ENCODE measurements around the gene TMEM178B. TPM values are rescaled to one million over a fixed set of nuclear protein-coding genes. Genes with fewer than 3 reads are reported as not detected.

The TMEM178B gene
- total and polyA plus RNA-seq, 7 donors = 0.16 to 4.7 (median 1.4) TPM; not detected in 2

DNA sequence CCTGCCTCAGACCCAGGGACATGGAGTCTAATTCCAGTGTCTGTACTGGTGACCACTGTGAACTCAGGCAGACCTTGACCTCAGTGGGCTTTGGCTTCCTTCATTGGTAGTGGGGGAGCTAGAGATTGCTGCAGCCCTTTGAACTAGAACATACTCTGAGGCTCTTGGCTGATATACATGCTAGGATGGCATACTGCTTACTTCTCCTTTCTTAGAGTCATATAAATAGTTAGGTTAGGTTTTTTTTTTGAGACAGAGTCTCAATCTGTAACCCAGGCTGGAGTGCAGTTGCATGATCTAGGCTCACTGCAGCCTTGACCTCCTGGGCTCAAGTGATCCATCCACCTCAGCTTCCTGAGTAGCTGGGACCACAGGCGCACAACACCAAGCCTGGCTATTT is 49.7 kb downstream of the TMEM178B start:
- Histone ChIP-seq H3K4me1 (no peaks in the 10 kb centered on the region), H3K27me3 (no peaks in the 10 kb centered on the region), H3K36me3 (no peaks in the 10 kb centered on the region), H3K9me3 (no peaks in the 10 kb centered on the region), H3K4me3 (no peak overlapping the region), H3K27ac (no peak overlapping the region)
- no peak for DNase-seq
- intact Hi-C loops (cut with DNase I) = no loop called here
- TF ChIP-seq, protein P1, sequence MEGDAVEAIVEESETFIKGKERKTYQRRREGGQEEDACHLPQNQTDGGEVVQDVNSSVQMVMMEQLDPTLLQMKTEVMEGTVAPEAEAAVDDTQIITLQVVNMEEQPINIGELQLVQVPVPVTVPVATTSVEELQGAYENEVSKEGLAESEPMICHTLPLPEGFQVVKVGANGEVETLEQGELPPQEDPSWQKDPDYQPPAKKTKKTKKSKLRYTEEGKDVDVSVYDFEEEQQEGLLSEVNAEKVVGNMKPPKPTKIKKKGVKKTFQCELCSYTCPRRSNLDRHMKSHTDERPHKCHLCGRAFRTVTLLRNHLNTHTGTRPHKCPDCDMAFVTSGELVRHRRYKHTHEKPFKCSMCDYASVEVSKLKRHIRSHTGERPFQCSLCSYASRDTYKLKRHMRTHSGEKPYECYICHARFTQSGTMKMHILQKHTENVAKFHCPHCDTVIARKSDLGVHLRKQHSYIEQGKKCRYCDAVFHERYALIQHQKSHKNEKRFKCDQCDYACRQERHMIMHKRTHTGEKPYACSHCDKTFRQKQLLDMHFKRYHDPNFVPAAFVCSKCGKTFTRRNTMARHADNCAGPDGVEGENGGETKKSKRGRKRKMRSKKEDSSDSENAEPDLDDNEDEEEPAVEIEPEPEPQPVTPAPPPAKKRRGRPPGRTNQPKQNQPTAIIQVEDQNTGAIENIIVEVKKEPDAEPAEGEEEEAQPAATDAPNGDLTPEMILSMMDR (IDR thresholded peaks at IDR 0.05) = no peak
- TF ChIP-seq EP300 (IDR thresholded peaks at IDR 0.05) = no peak
- no peak for TF ChIP-seq POLR2AphosphoS5 (IDR thresholded peaks at IDR 0.05)
- TF ChIP-seq POLR2A (IDR thresholded peaks at IDR 0.05) = no peak
- 96% methylated on average over 1 of the region's 1 CpG for WGBS, 2 donors

DNA sequence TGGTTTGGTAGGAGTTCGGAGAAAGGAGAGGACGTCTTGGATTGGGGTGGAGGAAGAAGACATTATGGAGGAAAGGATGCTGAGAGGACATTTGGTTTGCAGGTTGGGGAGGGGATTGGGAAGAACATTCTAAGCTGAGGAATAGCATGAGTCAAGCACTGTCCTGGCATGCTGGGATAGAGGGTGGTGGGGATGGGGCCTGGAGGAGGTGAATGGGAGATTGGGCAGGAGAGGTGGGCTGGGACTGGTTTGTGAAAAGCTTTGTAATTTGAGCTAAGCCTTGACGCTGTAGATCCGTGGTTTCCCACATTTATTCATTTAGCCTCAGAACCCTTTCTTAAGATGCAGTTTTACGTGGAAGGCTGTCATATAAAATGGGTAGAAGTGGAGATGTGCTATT is 52.2 kb downstream of the TMEM178B start:
- H3K27ac ChIP-seq = no peak overlapping the region
- WGBS, 2 donors = 60 to 72% methylated on average over 5 of the region's 5 CpGs
- intact Hi-C loops (cut with DNase I) = no loop called here
- no peaks in the 10 kb centered on the region for H3K27me3 ChIP-seq
- no peaks in the 10 kb centered on the region for H3K36me3 ChIP-seq
- DNase-seq = no peak
- H3K4me3 ChIP-seq = no peak overlapping the region
- no peaks in the 10 kb centered on the region for H3K9me3 ChIP-seq
- H3K4me1 ChIP-seq = no peaks in the 10 kb centered on the region
- TF ChIP-seq POLR2A (IDR thresholded peaks at IDR 0.05) = no peak
- TF ChIP-seq POLR2AphosphoS5 (IDR thresholded peaks at IDR 0.05) = no peak
- no peak for TF ChIP-seq EP300 (IDR thresholded peaks at IDR 0.05)
- TF ChIP-seq, protein P1 (IDR thresholded peaks at IDR 0.05) = no peak

DNA sequence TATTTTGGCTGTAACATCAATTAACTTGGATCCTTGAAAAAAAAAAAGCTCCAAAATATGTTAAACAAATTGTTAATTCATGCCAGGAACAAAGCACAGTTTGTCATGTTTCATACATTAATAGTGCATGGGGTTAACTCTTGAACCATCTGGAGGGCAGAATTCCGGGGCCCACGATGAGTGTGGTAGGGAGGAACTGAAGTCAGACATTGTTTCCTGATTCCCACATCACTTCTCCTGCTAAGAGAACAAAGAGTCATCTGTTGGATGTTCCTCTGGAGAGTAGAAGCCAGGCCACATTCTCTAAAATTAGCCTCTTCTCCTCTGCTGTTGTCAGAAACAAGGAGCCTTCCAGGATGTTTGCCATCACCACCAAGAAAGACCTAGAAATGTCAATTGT is 54.6 kb downstream of the TMEM178B start:
- intact Hi-C loops (cut with DNase I) = no loop called here
- H3K4me1 ChIP-seq = no peaks in the 10 kb centered on the region
- no peak overlapping the region for H3K4me3 ChIP-seq
- WGBS, 2 donors = 41 to 75% methylated on average over 2 of the region's 2 CpGs
- no peaks in the 10 kb centered on the region for H3K27me3 ChIP-seq
- TF ChIP-seq EP300 (IDR thresholded peaks at IDR 0.05) = no peak
- TF ChIP-seq, protein P1 (IDR thresholded peaks at IDR 0.05) = no peak
- no peak for TF ChIP-seq POLR2AphosphoS5 (IDR thresholded peaks at IDR 0.05)
- TF ChIP-seq POLR2A (IDR thresholded peaks at IDR 0.05) = no peak
- peaks cover 0 to 3% (median 0%) of the 10 kb centered on the region in 4 donors for H3K9me3 ChIP-seq
- H3K27ac ChIP-seq = no peak overlapping the region
- no peaks in the 10 kb centered on the region for H3K36me3 ChIP-seq
- DNase-seq = no peak

DNA sequence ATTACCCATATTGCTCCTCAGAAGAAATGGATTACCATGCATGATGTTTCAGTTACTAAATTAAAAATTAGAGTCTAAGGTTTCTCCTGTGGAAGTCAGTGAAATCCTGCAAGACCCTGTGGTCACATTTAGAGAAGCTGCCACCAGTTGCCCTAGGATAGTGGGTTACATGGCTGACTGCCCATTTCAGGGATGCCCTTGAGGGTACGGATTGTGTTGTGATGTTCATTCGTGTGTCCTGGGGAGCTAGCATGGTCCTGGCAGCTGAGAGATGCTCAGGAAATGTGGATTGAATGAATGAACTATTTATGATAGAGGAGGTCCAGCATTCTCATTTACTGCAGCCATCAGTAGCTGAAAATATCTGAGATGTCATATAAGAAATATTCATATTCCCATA is 55.1 kb downstream of the TMEM178B start:
- Histone ChIP-seq H3K36me3 (no peaks in the 10 kb centered on the region), H3K27ac (no peak overlapping the region), H3K27me3 (no peaks in the 10 kb centered on the region), H3K4me3 (no peak overlapping the region), H3K9me3 (peaks cover 0 to 3% (median 0%) of the 10 kb centered on the region in 4 donors), H3K4me1 (no peaks in the 10 kb centered on the region)
- no peak for DNase-seq
- 75% methylated on average over 2 of the region's 2 CpGs for WGBS, 2 donors
- no peak for TF ChIP-seq EP300 (IDR thresholded peaks at IDR 0.05)
- no peak for TF ChIP-seq POLR2A (IDR thresholded peaks at IDR 0.05)
- TF ChIP-seq POLR2AphosphoS5 (IDR thresholded peaks at IDR 0.05) = no peak
- TF ChIP-seq, protein P1 (IDR thresholded peaks at IDR 0.05) = no peak
- intact Hi-C loops (cut with DNase I) = no loop called here

DNA sequence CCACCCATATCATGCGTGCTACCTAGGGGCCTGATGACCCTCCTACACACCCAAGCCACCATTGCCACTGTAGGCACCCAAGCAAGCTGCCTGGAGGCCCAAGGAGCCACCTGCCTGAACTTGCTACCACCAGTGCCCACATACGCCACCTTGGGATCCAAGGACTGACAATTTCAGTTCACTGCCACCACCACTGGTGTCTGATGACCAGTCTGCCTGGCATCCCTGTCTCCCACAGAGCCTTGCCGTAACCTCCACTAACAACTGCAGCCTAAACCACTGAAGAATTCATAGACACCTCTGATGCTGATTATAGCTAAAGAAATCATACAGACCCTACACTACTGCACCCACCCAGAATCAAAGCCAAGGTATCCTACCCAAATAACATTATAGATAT is 58.8 kb downstream of the TMEM178B start:
- peaks cover 0 to 3% (median 0%) of the 10 kb centered on the region in 4 donors for H3K9me3 ChIP-seq
- DNase-seq = no peak
- TF ChIP-seq EP300 (IDR thresholded peaks at IDR 0.05) (no peak), POLR2A (IDR thresholded peaks at IDR 0.05) (no peak), POLR2AphosphoS5 (IDR thresholded peaks at IDR 0.05) (no peak)
- TF ChIP-seq, protein P1 (IDR thresholded peaks at IDR 0.05) = no peak
- H3K4me1 ChIP-seq = no peaks in the 10 kb centered on the region
- WGBS, 2 donors = 86 to 95% methylated on average over 3 of the region's 3 CpGs
- H3K27me3 ChIP-seq = no peaks in the 10 kb centered on the region
- intact Hi-C loops (cut with DNase I) = no loop called here
- no peak overlapping the region for H3K4me3 ChIP-seq
- H3K27ac ChIP-seq = no peak overlapping the region
- H3K36me3 ChIP-seq = no peaks in the 10 kb centered on the region

Data from sigmoid colon (tissue), 7 donors.